Heart left ventricle (tissue), 16 donors: ENCODE results near the gene FUT2. TPM values are rescaled to one million over a fixed set of nuclear protein-coding genes. Genes with fewer than 3 reads are reported as not detected.
A peak's percentile ranks its signal among the peaks of the same experiment; 100 is the strongest.

Source experiments
- ATAC-seq, 4 donors: fragments of 200-7000 bp; cut with Tn5 transposase; one replicate each; pipeline ENCODE4 v1.9.1; 2020 to 2022; ENCODE audit warnings: moderate library complexity in 4 of 4, mild to moderate bottlenecking in 3 of 4, moderate number of reproducible peaks in 1 of 4
- DNase-seq, 5 donors: peaks; one replicate each; pipeline ENCODE4 v3.0.0-alpha.2; 2020
- H3K27ac ChIP-seq, 12 donors: fragments of 200-600 bp; sonication (generic) in 4 of 12; one replicate each; pipeline versions ENCODE4 v1.5.0 to v1.8.0; 2016 to 2022; ENCODE audit warnings: mild to moderate bottlenecking in 2 of 12
- H3K27me3 ChIP-seq, 9 donors: fragments of 200-600 bp; sonication (generic) in 2 of 9; one replicate each; pipeline versions ENCODE4 v1.5.1 to v1.8.0; 2016 to 2022; ENCODE audit warnings: mild to moderate bottlenecking in 3 of 9
- H3K36me3 ChIP-seq, 9 donors: fragments of 200-600 bp; sonication (generic) in 2 of 9; one replicate each; pipeline versions ENCODE4 v1.5.0 to v1.8.0; 2018 to 2022; ENCODE audit warnings: mild to moderate bottlenecking in 2 of 9
- H3K4me1 ChIP-seq, 12 donors: fragments of 200-600 bp; sonication (generic) in 4 of 12; one replicate each; pipeline versions ENCODE4 v1.5.0 to v1.8.0; 2016 to 2022; ENCODE audit warnings: mild to moderate bottlenecking in 3 of 12
- H3K4me3 ChIP-seq, 12 donors: fragments of 200-600 bp; sonication (generic) in 4 of 12; one replicate each; pipeline versions ENCODE4 v1.5.0 to v1.8.0; 2017 to 2022; ENCODE audit warnings: mild to moderate bottlenecking in 9 of 12, moderate library complexity in 4 of 12
- H3K9me3 ChIP-seq, 12 donors: fragments of 200-600 bp; sonication (generic) in 4 of 12; one replicate each; pipeline versions ENCODE4 v1.5.0 to v1.8.0; 2016 to 2022; ENCODE audit warnings: mild to moderate bottlenecking in 1 of 12
- POLR2A ChIP-seq, 2 donors: fragments of 450-650 bp; IDR thresholded peaks; one replicate each; pipeline ENCODE4 v1.6.1; 2017; ENCODE audit warnings: antibody characterized with exemption in 2 of 2, mild to moderate bottlenecking in 2 of 2, moderate library complexity in 2 of 2
- WGBS, 4 donors: extraction: QIAGEN DNeasy Blood & Tissue Kit in 2 of 4; methylation state at CpG; one replicate each; pipeline versions ENCODE4 v1.1.5 to v1.1.7; 2013 to 2018; 5-methylcytosine and 5-hydroxymethylcytosine counted together
- intact Hi-C, 10 donors: fragments of 100-400 bp; cut with DNase I; formaldehyde crosslinking; loops; one replicate each; pipeline versions ENCODE4 v1.11.1 to v1.14.2; 2022
- polyA plus RNA-seq, 2 donors: library from polyadenylated mRNA; stranded (reverse); fragments of 200-250 nt; gene quantifications; one replicate each; pipeline ENCODE4 v1.2.3, GENCODE V29; 2013
- total RNA-seq, 9 donors: library from RNA; depleted of rRNA in 2 of 9; stranded (reverse); fragments of >200 nt in 2 of 9; fragmentation: NEBNext Ultra II Directional in 3 of 9; extraction: Animal tissue kit (Norgen Biotek cat#: 25700) in 3 of 9; gene quantifications; one replicate each; pipeline versions ENCODE4 v1.1.0 to v1.2.4, GENCODE V29; 2016 to 2023
- TF ChIP-seq, protein P1 (sequence below), 12 donors: fragments of 200-600 bp; sonication (generic) in 4 of 12; IDR thresholded peaks; one replicate each; pipeline versions ENCODE4 v1.5.0 to v1.8.0; 2018 to 2022; ENCODE audit warnings: antibody characterized with exemption in 12 of 12, mild to moderate bottlenecking in 5 of 12
- donor health status: ischemic (EF 13 %, LVEDD 7.1; RV severe dilation, severe dysfunction).
- donor health status: healthy with polysubstance abuse.
- donor health status: DM: no; HTN: yes; CAD: no.
- donor health status: DM: no; HTN: no; CAD: no.
- donor health status: ischemic (EF 25% LVEDD 6.9; RV normal size, moderate dysfunction).
- donor health status: ischemic (EF 25% LVEDD 5.7; RV mildly dilated, moderate dysfunction).
- donor health status: healthy.
- donor health status: DM: yes; HTN: yes; CAD: no.
- donor health status: ischemic (EF 35%, LVEDD 5.7; RV mildly dilated, moderate dysfunction).
- donor health status: nonischemic (EF 11% LVEDD 7.7; RV severe dilation, severe dysfunction).
- donor health status: DM: yes; HTN: yes; CAD: no.
- donor health status: PGD.
- donor health status: ischemic (EF 29% LVEDD 5.4; RV normal size, mild dysfunction).
- donor health status: nonischemic (EF 23%, LVEDD 6.1; RV moderate dilation, normal function).

The FUT2 gene
- total and polyA plus RNA-seq, 11 donors, result 0.14 to 0.19 TPM; not detected in 9

DNA sequence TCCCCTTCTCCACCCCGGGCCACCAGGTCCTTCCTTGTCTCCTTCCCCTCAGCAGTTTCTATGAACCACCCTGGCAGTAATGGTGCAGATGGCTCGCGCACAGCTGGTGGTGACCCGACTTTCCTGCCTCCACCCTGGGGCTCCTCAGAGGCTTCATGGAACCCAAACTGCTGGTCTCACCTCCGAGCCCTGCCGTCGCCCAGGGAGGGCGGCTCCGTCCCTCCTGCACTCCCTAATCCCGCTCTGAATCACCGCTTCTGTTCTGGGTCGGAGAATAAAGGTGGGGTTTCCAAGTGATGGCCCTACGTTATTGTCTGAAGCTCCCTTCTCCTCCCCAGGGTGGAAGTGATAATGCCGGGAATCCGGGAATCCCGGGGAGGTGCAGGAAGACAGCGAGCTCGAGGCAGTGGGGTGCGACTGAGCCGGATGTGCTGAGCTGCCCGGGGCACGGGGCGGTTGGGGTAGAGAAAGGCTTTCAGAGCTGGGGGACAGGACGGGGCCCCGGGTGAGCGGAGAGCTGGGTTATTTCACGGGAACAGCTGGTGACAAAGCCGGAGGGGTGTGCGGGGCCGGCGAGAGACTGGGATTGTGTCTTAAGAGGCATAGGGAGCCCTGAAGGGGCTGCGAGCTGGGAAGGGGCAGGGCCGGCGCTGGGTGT, 711 bp downstream of the FUT2 start:
- WGBS, 4 donors, result 8 to 13% (median 10%) methylated on average over 26 to 34 of the region's 34 CpGs
- ATAC-seq (peak in 3 of 4 donors; percentile 63 to 80 (median 66)), DNase-seq (peak in 1 of 5 donors; percentile 55)
- intact Hi-C loops, result no loop called here
- Histone ChIP-seq H3K4me3 (peak overlapping the region in 9 of 12 donors; percentile 14 to 41 (median 32)), H3K36me3 (peaks cover 0 to 3% (median 0%) of the 10 kb centered on the region in 9 donors), H3K4me1 (peaks cover 0 to 15% (median 5%) of the 10 kb centered on the region in 12 donors), H3K27ac (peak overlapping the region in 4 of 12 donors; percentile 11 to 40 (median 28)), H3K27me3 (peaks cover 0 to 26% (median 7%) of the 10 kb centered on the region in 9 donors), H3K9me3 (no peaks in the 10 kb centered on the region)
- TF ChIP-seq, protein P1, sequence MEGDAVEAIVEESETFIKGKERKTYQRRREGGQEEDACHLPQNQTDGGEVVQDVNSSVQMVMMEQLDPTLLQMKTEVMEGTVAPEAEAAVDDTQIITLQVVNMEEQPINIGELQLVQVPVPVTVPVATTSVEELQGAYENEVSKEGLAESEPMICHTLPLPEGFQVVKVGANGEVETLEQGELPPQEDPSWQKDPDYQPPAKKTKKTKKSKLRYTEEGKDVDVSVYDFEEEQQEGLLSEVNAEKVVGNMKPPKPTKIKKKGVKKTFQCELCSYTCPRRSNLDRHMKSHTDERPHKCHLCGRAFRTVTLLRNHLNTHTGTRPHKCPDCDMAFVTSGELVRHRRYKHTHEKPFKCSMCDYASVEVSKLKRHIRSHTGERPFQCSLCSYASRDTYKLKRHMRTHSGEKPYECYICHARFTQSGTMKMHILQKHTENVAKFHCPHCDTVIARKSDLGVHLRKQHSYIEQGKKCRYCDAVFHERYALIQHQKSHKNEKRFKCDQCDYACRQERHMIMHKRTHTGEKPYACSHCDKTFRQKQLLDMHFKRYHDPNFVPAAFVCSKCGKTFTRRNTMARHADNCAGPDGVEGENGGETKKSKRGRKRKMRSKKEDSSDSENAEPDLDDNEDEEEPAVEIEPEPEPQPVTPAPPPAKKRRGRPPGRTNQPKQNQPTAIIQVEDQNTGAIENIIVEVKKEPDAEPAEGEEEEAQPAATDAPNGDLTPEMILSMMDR (IDR thresholded peaks at IDR 0.05), result no peak
- no peak for TF ChIP-seq POLR2A (IDR thresholded peaks at IDR 0.05)

DNA sequence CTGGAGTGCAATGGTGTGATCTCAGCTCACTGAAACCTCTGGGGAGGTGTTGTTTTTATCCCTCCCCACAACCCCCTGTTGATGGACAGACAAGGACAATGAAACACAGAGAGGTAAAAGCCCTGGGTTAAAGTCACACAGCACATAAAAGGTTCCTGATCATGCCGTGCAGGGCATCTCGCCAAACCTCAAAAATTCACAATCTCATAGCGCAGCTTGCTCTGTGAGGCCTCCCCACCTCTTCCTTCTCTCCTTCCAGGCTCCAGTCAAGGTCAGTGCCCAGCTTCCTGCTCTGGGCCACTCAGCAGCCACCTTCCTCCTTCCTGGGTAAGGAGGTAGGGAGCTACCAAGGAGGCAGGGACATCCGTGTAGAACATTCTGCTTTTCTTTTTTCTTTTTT, 2.3 kb downstream of the FUT2 start:
- TF ChIP-seq POLR2A (IDR thresholded peaks at IDR 0.05), result no peak
- TF ChIP-seq, protein P1 (IDR thresholded peaks at IDR 0.05), result no peak
- no peak for DNase-seq
- ATAC-seq, result no peak
- Histone ChIP-seq H3K9me3 (no peaks in the 10 kb centered on the region), H3K36me3 (peaks cover 0 to 12% (median 0%) of the 10 kb centered on the region in 9 donors), H3K4me3 (no peak overlapping the region), H3K27ac (no peak overlapping the region), H3K27me3 (peaks cover 0 to 26% (median 7%) of the 10 kb centered on the region in 9 donors), H3K4me1 (peaks cover 0 to 15% (median 5%) of the 10 kb centered on the region in 12 donors)
- WGBS, 4 donors, result 62 to 69% (median 63%) methylated on average over 4 of the region's 4 CpGs
- intact Hi-C loops, result no loop called here

DNA sequence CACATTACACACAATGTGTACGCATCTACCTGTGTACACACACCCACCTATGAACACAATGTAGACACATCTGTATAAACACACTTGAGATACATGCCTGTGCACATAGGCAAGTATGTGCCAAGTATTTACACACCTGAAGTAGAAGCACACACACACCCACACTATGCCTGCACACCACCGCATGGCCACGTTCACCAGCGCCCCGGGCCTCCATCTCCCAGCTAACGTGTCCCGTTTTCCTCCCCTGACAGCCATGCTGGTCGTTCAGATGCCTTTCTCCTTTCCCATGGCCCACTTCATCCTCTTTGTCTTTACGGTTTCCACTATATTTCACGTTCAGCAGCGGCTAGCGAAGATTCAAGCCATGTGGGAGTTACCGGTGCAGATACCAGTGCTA, 6.9 kb downstream of the FUT2 start:
- intact Hi-C loops, result no loop called here
- no peak overlapping the region for H3K4me3 ChIP-seq
- H3K27me3 ChIP-seq, result peaks cover 0 to 3% (median 0%) of the 10 kb centered on the region in 9 donors
- H3K4me1 ChIP-seq, result no peaks in the 10 kb centered on the region
- WGBS, 4 donors, result 91 to 94% (median 92%) methylated on average over 13 of the region's 13 CpGs
- TF ChIP-seq, protein P1 (IDR thresholded peaks at IDR 0.05), result no peak
- TF ChIP-seq POLR2A (IDR thresholded peaks at IDR 0.05), result no peak
- no peak overlapping the region for H3K27ac ChIP-seq
- H3K36me3 ChIP-seq, result peaks cover 0 to 15% (median 0%) of the 10 kb centered on the region in 9 donors
- ATAC-seq (peak in 1 of 4 donors; percentile 19), DNase-seq (no peak)
- H3K9me3 ChIP-seq, result no peaks in the 10 kb centered on the region

DNA sequence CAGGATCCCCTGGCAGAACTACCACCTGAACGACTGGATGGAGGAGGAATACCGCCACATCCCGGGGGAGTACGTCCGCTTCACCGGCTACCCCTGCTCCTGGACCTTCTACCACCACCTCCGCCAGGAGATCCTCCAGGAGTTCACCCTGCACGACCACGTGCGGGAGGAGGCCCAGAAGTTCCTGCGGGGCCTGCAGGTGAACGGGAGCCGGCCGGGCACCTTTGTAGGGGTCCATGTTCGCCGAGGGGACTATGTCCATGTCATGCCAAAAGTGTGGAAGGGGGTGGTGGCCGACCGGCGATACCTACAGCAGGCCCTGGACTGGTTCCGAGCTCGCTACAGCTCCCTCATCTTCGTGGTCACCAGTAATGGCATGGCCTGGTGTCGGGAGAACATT, 7.5 kb downstream of the FUT2 start:
- intact Hi-C loops, result no loop called here
- H3K27ac ChIP-seq, result no peak overlapping the region
- no peaks in the 10 kb centered on the region for H3K9me3 ChIP-seq
- TF ChIP-seq POLR2A (IDR thresholded peaks at IDR 0.05), result no peak
- TF ChIP-seq, protein P1 (IDR thresholded peaks at IDR 0.05), result no peak
- peaks cover 0 to 15% (median 0%) of the 10 kb centered on the region in 9 donors for H3K36me3 ChIP-seq
- no peak overlapping the region for H3K4me3 ChIP-seq
- no peaks in the 10 kb centered on the region for H3K4me1 ChIP-seq
- WGBS, 4 donors, result 93 to 99% (median 95%) methylated on average over 19 to 23 of the region's 23 CpGs
- no peaks in the 10 kb centered on the region for H3K27me3 ChIP-seq
- ATAC-seq (peak in 1 of 4 donors; percentile 12), DNase-seq (no peak)
